ENCODE measurements around the gene ANKRD9.

ANKRD9 gene

DNA sequence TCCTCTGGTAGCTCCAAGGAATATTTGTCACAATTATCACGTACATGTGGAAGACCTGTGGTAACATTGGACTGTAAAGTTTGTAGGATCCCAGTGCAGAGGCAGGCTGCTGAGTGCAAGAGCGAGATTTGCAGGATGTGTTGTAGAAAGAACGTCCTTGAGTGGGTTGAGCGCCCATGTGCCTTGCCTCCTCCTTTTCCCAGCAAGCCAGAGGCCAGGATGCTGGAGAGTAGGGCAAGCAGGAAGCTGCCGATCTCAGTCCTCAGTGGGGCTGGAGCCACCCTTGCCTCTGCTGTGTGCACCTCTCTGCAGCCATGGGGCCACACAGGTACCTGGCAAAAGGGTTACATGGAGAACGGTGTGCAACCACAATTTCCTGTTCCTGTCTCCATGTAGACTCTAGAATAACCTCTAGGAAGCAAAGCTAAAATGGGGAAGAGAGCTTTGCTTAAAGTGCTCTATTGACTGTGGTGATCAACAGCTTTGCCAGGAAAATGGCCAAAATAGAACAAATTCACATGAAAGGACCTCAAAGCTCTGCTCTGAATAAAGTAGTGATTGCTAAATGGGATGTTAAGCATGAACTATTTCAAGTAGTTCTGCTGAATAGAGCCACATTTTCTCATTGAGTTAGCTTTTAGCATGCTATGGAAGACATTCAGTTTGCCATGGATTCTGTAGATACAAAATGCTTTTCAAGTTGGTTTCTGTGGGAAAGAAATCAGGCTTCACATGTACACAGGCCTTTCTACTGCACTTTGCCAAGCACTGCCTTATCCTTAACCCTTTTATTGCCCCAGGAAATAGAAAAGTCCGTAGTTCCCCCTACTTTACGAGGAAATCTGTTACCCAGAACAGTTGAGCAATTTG, 37.4 kb downstream of the ANKRD9 start:
- DNase-seq, result no peak

DNA sequence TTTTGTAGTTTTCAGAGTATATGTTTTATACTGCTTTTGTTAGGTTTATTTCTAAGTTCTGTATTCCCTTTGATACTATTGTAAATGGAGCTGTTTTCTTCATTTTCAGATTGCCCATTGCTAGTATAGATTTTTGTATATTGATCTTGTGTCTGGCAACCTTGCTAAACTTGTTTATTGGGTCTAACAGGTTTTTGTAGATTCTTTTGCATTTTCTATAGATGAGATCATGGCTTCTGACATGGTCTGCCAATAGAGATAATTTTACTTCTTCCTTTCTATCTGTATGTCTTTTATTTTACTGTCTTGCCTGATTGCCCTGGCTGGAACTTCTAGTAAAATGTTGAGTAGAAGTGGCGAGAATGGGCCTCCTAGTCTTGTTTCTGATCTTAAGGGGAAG, 40.3 kb downstream of the ANKRD9 start:
- DNase-seq, result no peak

DNA sequence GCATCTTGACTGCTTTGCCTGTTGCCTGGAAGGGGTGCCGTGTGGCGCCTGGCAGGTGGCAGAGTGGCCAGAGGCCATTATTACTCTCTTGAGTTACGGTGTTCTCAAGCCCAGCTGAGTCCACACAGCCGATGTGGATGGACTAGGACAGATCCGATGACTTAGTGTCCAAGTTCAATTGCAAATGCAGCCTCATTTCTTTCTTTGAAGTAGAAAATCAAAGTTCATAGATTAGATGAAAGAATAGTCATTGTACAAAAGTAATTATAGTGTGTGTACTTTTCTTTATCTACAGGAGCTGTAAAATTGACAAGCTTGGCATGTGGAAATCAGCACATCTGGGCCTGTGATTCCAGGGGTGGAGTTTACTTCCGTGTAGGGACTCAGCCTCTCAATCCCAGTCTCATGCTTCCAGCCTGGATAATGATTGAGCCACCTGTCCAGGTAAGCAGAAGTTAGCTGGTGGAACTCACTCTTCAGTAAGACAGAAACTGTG, 44.7 kb downstream of the ANKRD9 start:
- DNase-seq, result no peak

DNA sequence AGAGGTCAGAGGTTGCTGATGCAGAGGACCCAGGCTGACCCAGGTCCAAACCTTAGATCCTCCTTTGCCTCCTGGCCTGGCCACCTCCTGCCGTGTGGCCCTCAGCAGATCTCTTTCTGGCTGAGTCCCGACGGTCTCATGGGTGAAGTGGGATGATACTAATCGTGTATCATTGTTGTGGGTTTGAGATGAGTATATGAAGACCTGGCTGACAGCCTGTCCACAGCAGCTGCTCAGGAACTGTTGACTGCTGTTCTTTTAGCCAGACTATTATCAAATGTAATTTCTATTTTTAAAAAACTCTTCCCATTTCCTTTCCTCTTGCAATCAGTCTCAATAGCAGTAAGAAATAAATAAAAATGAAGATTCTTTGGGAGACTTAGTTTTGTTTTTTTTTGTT, 45.6 kb downstream of the ANKRD9 start:
- no peak for DNase-seq

DNA sequence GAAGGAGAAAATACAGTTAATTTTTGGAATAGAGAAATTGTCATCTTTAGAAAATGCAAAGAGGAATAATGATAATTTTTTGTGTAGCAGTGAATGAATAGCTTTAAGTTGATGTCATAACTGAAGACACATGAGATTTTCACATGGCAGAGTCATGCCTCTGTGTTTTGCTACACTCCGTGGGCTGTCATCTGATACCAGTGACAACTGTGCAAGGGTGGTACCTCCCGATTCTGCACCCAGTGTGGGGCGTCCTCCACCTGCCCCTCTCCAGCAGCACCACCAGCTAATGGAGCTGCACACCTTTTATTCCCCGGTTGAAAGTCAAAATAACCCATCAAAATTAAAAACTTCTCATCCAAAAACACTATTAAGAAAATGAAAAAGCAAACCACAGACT, 47.2 kb downstream of the ANKRD9 start:
- no peak for DNase-seq

DNA sequence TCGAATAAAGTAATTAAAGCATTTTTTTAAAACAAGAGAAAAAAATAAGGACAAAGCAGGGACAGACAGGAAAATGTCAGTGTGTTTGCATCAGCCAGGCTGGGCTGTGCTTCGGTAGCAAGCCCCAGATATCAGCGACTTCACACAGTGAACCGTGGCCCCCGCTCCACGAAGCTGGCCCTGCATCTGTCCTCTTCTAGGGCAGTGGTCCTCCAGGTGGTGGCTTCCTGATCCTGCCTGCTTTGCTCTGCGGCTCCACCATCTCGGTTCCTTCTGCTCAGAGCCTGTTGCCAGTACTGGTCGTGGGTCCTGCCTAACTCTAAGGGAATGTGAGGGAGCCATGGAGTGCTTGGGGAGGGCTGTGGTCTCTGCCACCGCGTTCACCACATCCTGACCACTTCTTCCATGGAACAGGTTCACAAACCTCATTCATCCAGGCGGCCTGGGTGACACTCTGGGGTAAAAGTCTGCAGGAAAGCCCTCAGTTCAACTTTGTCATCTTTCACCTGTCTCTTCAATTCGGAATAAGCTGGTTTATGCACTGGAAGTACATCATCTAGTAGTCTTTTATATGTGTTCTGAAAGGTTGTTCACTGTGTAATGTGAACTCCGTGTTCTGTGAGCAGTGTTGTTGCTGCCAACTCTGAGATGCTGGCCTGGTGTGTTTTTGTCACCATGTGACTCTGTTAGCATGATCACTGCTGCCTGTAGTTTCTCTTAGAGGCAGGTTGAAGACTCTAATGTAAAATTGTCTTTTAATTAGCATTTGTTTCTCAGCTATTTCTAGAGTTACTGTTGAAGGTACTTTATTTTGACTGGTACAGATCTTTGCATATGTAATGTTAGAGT, 47.9 kb downstream of the ANKRD9 start:
- no peak for DNase-seq

DNA sequence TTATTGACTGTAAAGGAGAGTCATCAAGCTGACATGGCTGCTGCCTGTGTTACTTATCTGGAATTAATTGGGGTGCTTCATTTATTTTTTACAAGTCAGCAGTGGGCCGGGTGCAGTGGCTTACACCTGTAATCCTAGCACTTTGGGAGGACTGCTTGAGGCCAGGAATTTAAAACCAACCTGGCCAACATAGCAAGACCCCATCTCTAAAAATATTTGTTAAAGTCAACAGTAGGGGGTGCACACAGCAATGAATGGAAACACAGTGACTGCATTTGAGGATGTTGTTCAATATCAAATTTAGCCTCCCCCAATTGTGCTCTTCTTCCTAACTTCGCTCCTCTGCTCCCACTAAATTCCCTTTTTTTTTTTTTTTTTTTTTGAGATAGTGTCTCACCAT, 52.1 kb downstream of the ANKRD9 start:
- no peak for DNase-seq

DNA sequence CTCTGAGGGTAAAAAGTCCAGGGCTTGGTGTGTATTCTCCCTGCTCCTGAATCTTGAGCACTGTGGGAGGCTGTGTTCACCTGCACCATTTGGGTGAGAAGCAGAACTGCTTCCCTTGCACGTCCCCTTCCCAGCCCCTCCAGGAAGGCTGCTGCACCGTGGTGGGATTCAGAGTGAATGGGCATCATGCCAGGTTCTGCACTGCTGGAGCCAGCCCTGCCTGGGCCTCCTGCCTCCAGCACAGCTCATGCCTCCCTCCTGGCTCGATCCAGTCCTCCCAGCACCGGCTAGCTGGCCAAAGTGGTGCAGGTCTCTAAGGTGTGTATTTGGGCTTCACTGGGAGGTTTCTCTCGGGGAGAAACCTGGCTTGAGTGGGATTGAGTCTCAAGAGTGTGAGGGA, 54.9 kb downstream of the ANKRD9 start:
- no peak for DNase-seq

DNA sequence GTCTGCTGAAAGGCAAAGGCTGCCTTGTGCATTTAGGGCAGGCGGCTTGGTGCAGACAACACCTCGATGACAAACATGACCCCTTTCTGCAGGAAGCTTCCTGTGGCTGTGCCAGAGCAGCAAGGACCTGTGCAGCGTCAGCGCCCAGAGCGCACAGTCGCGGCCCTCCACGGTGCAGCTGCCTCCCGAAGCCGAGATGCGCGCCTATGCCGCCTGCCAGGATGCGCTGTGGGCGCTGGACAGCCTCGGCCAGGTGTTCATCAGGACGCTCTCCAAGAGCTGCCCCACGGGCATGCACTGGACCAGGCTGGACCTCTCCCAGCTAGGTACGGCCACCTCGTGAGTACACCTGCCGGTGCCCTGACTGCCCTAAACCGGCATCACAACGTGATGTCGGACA, 57.3 kb downstream of the ANKRD9 start:
- no peak for DNase-seq

Data from NCI-H345 (cell line).